NCI-H2171 (cell line): Measurements from ENCODE around the gene RNF32.
"Not testable (repeated sequence)": the region's sequence is repeated elsewhere in the genome, so short reads cannot be mapped to it uniquely, and the experiment has no call there.

Experiments
- DNase-seq: peaks from one replicate; lab custom pipeline; 2025; lab: John Stamatoyannopoulos, UW

Gene RNF32

DNA sequence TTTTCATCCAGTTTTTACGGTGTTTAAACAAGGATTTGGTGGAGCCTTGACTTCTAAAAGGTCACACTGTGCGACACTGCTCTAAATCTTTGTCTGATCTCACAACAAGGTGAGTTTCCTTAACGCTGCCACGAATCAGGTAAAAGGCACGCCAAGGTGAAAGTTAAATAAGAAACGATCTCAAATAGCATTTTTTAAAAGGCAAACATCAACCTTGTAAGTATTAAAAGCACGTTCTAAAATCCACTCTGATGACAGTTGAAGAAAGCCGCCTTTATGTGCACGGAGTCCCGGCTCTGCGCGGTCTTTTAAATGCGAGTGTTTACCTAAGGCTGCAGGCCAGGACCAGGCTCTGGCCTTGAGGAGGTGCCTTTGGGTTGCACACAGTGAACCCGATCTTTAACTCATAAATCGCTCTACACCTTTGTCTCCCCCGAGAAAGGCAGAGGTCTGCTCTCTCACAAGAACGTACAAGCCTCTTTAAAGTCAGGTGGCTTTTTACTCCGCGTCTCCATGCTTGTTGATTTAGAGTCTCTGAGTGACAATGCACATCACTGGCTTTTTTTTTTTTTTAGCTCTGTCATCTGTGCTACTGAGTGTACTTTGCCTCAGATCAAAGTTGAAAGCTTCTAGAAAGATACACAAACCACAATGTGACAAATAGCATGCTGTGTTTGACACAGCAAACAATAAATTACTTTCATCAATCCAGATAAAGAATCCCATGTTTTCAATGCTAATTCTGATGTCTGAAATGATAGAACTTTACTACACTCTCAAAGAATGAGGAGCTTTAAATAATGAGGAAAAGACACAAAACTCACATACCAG is 25.9 kb upstream of the RNF32 start:
- no peak for DNase-seq

DNA sequence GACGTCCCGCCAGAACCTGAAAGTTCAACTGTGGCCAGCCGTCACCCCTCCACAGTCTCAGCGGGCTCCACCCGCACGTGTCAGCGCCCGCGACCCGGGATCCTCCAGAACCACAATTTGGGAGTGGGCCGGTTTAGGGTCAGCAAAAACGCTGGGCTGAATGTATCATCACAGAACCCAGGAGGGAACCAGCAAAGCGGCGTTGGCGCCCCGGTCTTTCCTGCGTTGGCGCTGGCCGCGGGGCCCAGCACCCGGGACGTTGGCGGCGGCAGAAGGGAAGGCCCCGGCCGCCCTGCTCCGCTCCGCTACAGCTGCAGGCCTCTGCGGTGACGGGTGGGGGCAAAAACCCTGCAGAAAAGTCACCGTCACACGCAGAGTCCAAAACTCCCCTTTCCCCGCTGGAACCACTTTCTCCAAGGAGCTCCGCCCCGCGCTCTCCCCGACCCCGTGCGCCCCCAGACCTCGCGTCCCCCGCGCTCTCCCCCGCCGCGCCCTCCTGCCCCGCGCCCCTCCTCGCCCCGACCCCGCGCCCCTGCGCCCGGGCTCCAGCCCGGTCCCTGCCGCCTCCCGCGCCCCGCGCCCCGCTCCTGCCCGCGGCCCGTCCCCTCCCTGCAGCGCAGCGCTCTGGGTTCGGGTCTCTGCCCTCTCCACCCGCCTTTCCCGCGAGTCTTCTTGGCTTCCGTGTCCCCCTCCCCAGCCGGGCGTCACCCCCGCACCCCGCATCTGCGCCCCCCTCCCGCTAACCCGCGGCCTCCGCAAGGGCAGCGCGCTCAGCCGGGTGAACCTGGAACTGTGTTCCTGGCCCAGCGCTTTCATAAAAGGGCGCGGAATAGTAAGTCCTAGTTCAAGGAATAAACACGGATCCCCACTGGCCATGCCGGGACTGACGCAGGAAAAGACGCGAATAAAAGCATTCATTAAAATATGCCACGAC is 24.0 kb upstream of the RNF32 start:
- no peak for DNase-seq

DNA sequence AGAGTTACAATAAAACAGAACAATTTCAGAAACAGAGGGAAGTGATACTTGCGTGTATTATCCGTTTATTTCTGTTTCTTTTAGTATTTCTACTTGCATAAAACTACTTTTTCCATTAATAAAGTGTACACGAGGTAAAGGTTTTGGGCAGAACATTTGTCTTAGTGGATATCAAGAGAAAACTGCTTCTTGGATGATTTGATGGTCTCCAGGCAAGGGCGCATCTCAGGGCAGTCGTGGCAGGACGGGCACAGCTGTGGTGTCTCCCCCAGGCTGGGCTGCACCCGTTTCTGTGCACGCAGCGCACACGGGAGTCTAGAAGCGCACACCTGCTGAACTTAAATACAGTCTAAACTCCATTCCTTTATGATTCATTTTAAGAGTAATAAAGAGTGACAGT is 23.4 kb upstream of the RNF32 start:
- DNase-seq = no peak

DNA sequence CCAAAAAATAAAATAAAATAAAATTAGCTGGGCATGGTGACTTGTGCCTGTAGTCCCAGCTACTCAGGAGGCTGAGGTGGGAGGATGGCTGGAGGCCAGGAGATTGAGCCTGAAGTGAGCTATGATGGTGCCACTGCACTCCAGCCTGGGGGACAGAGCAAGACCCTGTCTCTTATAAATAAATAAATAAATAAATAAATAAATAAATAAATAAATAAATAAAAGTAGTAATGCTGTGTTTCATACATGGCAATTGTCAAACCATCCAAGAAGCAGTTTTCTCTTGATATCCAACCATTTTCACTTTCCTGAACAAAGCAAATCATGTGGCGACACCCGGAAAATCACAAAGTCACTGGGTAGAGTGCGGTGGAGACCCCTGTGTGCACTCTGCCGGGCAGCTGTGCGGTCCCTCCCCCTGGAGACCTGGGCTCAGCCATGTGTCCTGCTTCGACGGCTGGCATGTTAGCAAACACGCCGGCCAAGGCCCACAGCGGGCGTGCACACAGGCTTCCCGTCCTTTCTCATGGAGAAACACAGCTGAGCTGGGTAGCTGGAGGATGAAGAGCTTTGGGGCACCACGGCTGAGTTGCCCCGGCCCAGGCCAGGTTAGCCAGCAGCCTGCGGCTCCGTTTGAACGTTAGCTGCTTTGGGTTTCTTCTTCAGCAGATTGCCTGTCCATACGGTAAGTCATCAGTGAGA is 22.3 kb upstream of the RNF32 start:
- DNase-seq = no peak

DNA sequence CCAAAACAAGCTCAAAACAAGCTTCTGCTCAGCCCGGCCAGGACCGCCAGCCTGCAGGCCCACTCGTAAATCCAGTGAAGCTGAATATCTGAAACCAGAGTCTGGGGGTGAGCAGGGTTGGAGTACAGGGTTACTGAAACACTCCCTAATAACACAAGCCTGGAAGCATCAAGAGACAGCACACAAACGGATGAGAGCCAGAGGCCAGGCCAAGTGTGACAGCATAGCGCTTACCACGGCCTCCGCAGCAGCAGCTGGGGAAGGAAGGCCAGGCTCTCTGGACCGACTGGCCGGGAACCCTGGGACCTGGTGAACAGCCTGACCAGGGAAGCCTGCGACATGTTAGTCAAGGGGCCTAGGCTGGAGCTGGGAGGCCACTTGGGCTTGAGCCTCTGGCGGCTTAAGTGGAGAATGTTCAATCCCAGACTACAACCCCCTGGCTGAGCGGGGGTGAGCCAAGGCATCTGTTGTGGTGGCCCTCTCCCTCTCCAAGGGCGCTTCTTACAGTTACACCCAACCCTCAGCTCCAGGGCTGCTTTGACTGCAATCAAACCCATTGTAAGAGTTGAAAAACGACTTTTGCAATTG is 21.7 kb upstream of the RNF32 start:
- no peak for DNase-seq

DNA sequence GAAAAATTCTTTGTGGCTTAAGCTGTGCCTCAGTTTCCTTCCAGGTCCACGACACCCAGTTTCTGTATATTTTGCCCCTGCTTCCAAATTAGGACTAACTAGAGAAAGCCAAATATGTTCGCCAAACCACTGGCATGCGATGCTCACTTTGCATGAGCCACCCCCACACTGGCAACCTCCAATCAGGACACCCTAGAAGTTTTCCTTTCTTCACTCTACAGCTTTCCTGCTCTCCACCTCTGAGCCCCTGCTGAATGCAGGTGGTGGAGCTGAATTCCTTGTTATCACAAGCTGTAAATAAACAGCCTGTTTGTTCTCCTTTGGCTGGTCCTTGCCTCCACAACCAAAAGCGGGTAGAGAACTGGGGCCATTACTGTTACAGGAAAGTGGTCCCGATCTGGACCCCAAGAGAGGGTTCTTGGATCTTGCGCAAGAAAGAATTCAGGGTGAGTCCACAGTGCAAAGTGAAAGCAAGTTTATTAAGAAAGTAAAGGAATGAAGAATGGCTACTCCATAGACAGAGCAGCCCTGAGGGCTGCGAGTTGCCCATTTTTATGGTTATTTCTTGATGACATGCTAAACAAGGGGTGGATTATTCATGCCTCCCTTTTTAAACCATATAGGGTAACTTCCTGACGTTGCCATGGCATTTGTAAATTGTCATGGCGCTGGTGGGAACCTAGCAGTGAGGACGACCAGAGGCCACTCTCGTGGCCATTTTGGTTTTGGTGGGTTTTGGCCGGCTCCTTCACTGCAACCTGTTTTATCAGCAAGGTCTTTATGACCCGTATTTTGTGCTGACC is 20.9 kb upstream of the RNF32 start:
- not testable (repeated sequence) for DNase-seq

DNA sequence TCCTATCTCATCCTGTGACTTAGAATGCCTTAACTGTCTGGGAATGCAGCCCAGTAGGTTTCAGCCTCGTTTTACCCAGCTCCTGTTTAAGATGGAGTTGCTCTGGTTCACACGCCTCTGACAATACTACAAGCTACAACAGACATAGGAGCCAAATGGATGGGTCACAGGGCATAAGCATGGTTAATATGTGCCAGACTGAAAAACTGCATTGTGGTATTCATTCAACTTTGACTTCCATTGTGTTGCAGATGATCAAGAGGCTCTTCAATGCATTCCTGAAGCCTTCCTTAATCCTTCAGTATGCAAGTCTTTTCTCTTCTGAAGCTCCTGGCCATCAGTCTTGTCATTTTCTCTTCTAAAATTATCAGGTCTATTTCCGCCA is 20.3 kb upstream of the RNF32 start:
- DNase-seq = no peak

DNA sequence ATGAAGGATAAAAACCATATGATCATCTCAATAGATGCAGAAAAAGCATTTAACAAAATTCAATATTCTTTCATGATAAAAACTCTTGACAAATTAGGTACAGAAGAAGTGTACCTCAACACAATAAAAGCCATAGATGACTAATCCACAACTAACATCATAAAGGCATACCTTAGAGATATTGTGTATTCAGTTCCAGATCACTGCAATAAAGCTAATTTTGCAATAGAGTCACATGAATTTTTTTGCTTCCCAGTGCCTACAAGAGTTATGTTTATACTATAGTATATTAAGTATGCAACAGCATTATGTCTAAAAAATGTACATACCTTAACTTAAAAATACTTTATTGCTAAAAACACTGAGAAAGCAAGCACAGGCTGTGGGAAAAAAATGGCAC is 18.9 kb upstream of the RNF32 start:
- DNase-seq = no peak

DNA sequence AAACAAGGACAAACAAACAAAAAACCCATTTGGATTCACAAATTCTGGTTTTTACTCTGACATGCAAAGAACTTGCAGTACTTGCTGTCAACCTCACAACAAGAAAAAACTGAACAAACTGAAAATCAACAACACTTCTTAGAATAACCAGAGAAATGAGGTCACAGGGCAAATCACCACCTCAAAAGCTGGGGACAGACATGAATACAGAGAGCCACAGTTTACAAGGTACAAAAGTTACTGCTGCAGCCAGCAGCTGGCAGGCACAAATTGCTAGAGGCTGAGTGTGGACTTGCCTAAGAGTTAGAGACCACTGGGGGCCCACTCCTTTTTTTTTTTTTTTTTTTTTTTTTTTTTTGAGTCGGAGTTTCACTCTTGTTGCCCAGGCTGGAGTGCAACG is 15.0 kb upstream of the RNF32 start:
- DNase-seq = no peak

DNA sequence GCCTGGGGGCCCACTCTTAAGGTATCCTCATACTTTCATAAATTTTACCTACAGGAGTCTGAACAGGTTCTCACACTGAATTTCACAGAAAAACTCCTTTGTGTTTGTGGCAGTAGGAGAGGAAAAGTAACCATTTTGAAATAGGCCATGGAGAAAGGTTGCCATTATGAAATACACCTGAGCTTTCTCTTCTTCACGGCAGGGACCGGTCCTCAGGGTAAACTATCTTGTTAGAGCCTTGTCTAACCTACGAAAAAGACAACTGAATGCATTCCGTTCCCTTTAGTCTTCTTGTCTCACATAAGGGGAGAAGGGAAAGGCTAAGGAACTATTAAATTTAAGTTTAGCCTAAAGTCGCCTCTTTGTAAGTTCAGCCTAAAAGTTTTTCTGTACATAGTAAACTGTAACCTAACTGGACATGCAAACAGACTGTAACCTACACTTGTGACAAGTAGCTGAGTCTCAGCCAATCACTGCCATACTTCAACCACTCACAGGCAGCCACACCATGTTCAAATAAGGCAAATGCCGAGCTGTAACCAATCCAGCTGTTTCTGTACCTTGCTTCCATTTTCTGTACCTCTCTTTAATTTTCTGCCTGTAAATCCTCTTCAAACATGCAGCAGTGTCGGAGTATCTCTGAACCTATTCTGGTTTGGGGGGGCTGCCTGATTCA is 14.2 kb upstream of the RNF32 start:
- DNase-seq = no peak

DNA sequence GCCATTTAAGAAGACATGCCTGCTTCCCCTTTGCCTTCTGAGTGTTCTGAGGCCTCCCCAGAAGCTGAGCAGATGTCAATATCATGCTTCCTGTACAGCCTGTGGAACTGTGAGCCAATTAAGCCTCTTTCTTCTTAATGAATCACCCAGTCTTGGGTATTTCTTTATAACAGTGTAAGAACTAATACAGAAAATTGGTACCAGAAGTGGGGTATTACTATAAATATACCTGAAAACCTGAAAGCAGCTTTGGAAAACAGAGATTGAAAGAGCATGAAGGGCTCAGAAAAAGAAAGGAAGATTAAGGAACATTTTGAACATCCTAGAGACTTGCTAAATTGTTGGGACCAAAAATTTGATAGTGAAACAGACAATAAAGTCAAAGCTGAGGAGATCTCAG is 12.0 kb upstream of the RNF32 start:
- DNase-seq = no peak

DNA sequence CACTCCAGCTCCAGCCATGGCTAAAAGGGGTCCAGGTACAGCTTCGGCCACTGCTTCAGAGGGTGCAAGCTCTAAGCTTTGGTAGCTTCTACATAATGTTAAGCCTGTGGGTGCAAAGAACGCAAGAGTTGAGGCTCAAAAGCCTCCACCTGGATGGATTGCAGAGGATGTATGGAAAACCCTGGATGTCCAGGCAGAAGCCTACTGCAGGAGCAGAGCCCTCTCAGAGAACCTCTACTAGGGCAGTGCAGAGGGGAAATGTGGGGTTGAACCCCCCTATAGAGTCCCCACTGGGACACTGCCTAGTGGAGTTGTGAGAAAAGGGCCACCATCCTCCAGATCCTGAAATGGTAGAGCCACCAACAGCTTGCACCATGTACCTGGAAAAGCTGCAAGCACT is 10.7 kb upstream of the RNF32 start:
- DNase-seq = no peak

DNA sequence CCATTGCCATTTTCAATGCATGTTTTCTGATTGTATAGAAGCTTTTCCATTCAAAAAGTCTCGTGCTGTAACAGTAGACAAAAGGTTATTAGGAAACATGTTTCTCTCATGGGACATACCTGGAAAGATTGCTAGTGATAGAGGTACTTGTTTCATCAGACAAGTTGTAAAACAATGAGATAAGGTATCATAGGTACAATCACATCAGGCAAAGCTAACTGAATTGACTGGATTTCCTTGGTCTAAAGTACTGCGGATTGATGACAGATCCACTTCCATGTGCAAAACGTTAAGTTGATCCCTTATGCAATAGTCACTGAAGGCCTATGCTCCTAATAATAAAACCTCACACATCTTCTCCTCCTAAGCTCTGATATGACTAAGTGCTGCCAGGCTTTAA is 6.5 kb upstream of the RNF32 start:
- no peak for DNase-seq

DNA sequence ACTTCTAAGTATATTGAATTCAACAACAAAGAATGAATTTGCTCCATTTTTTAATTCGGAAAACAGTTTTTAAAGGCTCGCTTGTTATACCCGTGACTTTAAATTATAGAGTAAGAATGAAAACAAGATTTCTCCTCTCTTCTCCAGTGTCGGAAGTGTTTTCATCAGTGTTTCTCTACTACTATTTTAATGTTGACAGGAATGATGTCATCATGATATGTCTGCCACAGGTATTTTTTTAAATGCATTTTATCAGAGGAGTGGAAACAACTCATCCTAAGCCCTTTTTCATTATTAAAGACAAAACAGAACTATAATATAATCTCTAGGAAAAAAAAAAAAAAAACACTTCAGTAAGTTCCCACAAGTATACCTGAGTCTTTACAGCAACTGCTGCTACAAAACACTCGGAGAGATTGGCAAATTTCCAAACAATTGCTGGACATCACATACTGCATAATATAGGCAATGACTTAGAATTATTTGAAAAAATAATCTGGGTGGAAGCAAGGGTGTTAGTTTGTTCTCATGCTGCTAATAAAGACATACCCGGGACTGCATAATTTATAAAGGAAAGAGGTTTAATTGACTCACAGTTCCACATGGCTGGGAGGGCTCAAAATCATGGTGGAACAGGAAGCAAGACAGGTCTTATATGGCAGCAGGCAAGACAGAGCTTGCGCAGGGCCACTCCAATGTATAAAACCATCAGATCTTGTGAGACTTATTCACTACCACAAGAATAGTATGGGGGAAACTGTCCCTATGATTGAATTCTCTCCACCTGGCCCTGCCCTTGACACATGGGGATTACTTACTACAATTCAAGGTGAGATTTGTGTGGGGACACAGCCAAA is 4.8 kb upstream of the RNF32 start:
- no peak for DNase-seq

DNA sequence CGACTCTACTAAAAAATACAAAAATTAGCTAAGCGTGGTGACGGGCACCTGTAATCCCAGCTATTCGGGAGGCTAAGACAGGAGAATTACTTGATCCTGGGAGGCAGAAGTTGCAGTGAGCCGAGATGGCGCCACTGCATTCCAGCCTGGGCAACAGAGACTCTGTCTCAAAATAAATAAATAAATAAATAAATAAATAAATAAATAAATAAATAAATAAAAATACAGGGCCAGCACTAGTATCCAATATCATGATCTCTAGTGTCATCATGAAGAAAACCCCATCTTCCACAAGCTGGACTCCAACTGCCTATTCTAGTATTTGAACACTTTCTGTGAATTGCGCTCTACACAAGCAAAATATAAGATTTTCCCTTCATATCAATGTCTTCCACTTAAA is 3.5 kb upstream of the RNF32 start:
- DNase-seq = not testable (repeated sequence)

DNA sequence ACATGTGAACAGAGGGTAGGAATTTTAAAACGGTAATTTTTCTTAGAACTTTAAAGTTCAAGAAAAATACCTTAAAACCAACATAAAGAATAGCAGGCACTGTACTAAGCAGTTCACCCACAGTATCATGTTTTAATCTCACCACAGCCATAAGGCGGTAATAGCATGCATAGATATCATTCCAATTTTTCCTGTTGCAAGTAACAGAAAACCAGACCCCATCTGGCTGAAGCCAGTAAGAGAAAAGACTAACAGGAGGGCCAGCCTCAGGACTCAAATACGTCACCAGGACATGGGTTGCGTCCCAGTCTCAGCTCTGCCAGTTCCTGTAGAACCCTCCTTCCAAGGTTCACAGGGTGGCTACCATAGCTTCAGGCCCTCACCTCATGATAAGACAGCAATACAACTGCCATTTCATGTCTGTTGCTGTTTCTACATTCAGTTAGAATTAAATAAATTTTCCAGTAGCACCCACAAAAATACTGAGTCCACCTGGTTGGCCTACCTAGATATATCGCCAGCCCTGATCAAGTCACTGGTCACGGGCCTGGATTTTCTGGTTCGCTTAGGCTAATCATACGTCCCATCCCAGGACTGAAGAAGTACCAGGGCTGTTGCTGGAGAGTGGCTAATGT is 2.0 kb upstream of the RNF32 start:
- DNase-seq = peak; percentile 10

DNA sequence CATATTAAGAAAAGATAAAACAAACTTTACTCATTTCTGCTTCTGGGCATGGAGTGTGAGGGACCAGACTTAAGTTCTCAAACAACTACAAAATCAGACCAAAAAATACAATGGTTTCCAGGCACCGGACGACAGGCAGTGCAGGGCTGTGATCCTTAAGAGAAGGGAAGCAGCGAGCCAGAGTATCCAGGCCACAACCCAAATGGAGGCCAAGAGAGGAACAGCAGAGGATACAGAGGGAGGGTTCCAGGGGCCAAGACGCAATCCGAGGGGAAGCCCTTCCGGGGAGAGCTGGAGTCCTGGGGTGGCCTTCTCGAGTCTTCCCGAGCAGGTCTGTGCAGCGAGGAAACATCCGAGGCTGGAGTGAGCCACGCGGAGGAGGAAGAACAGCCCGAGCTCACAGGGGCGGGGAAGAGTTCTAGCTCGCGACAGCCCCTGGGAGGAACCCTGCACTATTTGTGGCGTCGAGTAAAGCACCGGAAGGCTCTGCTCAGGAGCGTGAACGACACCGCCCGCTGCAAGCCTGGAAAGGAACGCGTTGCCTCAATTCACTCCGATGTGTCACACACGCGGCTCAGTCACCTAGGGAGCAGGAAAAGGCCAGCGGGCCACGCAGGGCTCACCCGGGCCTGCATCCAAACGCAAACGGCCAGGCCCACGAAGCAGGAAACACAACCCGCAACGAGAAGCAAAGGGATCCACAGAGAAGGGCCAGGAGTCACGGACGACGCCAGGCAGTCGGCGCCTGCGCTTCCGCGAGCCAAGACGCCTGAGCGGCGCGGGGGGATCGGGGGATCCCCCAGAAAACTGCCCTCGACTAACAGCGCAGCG is 933 bp upstream of the RNF32 start:
- DNase-seq = no peak

DNA sequence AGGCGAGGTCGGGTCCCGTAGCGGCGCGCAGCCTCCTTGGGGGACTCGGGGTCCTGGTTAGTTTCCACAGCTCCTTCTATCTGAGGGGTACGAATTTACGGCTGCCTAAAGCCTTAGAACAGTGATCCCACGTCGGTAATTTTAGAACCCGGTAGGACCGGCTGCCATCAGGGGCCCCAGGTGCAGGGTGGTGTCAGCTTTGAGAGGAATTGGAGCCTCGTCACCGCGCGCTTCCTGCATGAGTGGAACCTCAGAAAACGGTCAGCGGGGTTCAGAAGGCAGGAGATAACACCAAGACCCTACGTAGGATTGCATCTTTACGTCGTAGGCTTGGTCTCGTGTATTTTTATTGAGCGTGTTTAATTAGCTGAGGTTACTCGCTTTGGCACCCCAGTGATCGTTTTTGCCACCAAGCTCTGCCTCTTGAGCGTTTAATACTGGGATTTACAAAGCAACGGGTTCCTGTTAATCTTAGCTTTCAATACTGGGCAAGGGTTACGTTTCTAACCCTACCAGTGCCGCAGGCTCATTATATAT is 443 bp downstream of the RNF32 start:
- DNase-seq = peak; percentile 78
